ENCODE data around the gene OSBPL8. TPM values are rescaled to one million over a fixed set of nuclear protein-coding genes. Genes with fewer than 3 reads are reported as not detected.

OSBPL8 gene
- total and polyA plus RNA-seq, 2 of the 8 experiments (the other 6 are each of a cell fraction or from before 2014, with no cell fraction given): 10.9 to 81.1 TPM

GRCh38 chr12:76441016-76441415, 118.6 kb downstream of the OSBPL8 start:
- DNase-seq (ENCODE audit: low read depth in 1 of 2, low spot score in 2 of 2) (no peak), FAIRE-seq (no peak)
- no peaks in the 10 kb centered on the region for H3K23me2 ChIP-seq (ENCODE audit: low read depth, low read length)
- no peak overlapping the region for H4K8ac ChIP-seq (ENCODE audit: extremely low read depth, insufficient read depth, low read length)
- no peak overlapping the region for H4K5ac ChIP-seq (ENCODE audit: insufficient read length, low read depth, low read length)
- no peak overlapping the region for H2BK5ac ChIP-seq (ENCODE audit: low read depth, low read length)
- H3K14ac ChIP-seq (ENCODE audit: insufficient read length): no peak overlapping the region
- WGBS, 2 experiments (ENCODE audit: extremely low coverage in 1 of 2, insufficient coverage in 1 of 2, insufficient read length in 1 of 2, insufficient replicate concordance in 2 of 2, low coverage in 1 of 2, low lambda C conversion rate in 2 of 2, missing lambda C conversion rate in 1 of 2): 82% methylated on average over 3 of the region's 3 CpGs; no CpG with 5 or more reads in 1 of the 2 experiments
- no peaks in the 10 kb centered on the region for H3K36me3 ChIP-seq (ENCODE audit: control insufficient read depth in 2 of 4, insufficient read depth in 4 of 4, low read length in 3 of 4)
- no peak overlapping the region for H3K4me2 ChIP-seq (ENCODE audit: insufficient read depth in 1 of 2, low read depth in 2 of 2, low read length in 2 of 2)
- H2BK20ac ChIP-seq (ENCODE audit: low read length): no peak overlapping the region
- H2BK12ac ChIP-seq (ENCODE audit: low read depth, low read length): no peak overlapping the region
- TF ChIP-seq GABPA (IDR thresholded peaks at IDR 0.05; ENCODE audit: borderline replicate concordance, insufficient read depth, low read length) (no peak), TAF1 (IDR thresholded peaks at IDR 0.05; ENCODE audit: low read depth, low read length) (no peak), EZH2 (IDR thresholded peaks at IDR 0.05; ENCODE audit: low read depth, low read length, severe bottlenecking) (no peak), EP300 (IDR thresholded peaks at IDR 0.05; ENCODE audit: borderline replicate concordance in 1 of 2, low read depth in 2 of 2, low read length in 2 of 2) (no peak), PHF8 (conservative IDR thresholded peaks at IDR 0.05; ENCODE audit: low read depth, low read length) (no peak), KDM1A (IDR thresholded peaks at IDR 0.05; ENCODE audit: borderline replicate concordance, low read length) (no peak), POU5F1 (IDR thresholded peaks at IDR 0.05; ENCODE audit: low read depth, low read length) (no peak), MAX (IDR thresholded peaks at IDR 0.05) (no peak)
- TF ChIP-seq, protein P1, sequence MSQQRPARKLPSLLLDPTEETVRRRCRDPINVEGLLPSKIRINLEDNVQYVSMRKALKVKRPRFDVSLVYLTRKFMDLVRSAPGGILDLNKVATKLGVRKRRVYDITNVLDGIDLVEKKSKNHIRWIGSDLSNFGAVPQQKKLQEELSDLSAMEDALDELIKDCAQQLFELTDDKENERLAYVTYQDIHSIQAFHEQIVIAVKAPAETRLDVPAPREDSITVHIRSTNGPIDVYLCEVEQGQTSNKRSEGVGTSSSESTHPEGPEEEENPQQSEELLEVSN (IDR thresholded peaks at IDR 0.05): no peak
- POLR2A ChIA-PET (ENCODE audit: partially characterized antibody): no interaction called here
- no peak overlapping the region for H2AK5ac ChIP-seq (ENCODE audit: low read depth, low read length)
- no peaks in the 10 kb centered on the region; a peak in 1 of 4 replicates for H3K9me3 ChIP-seq (ENCODE audit: insufficient read depth in 2 of 2, low read depth in 1 of 2, low read length in 1 of 2)
- no peaks in the 10 kb centered on the region for H4K20me1 ChIP-seq (replicated peaks in 1 of 2; ENCODE audit: control insufficient read depth in 1 of 2, insufficient read depth in 2 of 2, low read length in 2 of 2)
- H3K56ac ChIP-seq (replicated peaks; ENCODE audit: insufficient read length, low read depth, low read length): no peak overlapping the region
- no peak overlapping the region for H3K27ac ChIP-seq (ENCODE audit: low read depth, low read length)
- H4K91ac ChIP-seq (replicated peaks; ENCODE audit: insufficient read length, low read length): no peak overlapping the region
- H3K27me3 ChIP-seq (replicated peaks in 1 of 4; ENCODE audit: control insufficient read depth in 3 of 4, extremely low read depth in 1 of 4, insufficient read depth in 3 of 4, low read length in 3 of 4): no peaks in the 10 kb centered on the region
- H3K4me3 ChIP-seq (ENCODE audit: extremely low read depth in 1 of 4, insufficient read depth in 2 of 4, low read depth in 3 of 4, low read length in 4 of 4): no peak overlapping the region
- no peak overlapping the region for H2BK120ac ChIP-seq (replicated peaks; ENCODE audit: low read depth, low read length)
- H2AFZ ChIP-seq (ENCODE audit: low read length): no peak overlapping the region
- H3K4ac ChIP-seq (replicated peaks; ENCODE audit: insufficient read length, low read depth, low read length): no peak overlapping the region
- no peak overlapping the region for H2BK15ac ChIP-seq (ENCODE audit: low read length)
- no peak overlapping the region for H3K9ac ChIP-seq (replicated peaks in 1 of 4; ENCODE audit: extremely low read depth in 1 of 4, low read depth in 3 of 4, low read length in 3 of 4)
- H3K79me2 ChIP-seq (ENCODE audit: control insufficient read depth in 1 of 2, insufficient read depth in 2 of 2, low read length in 2 of 2): peaks cover 0 to 6% of the 10 kb centered on the region in 2 experiments; a peak in 2 of 4 replicates
- no peak overlapping the region for H3K18ac ChIP-seq (ENCODE audit: extremely low read depth, low read length)
- no peaks in the 10 kb centered on the region for H3K79me1 ChIP-seq (ENCODE audit: low read depth, low read length)
- no peaks in the 10 kb centered on the region; a peak in 1 of 7 replicates for H3K4me1 ChIP-seq (replicated peaks in 1 of 4; ENCODE audit: control insufficient read depth in 3 of 4, insufficient read depth in 4 of 4, low read length in 3 of 4)
- CTCF ChIA-PET (ENCODE audit: partially characterized antibody): interaction anchor here (1.2 to 2.5 kb wide), 3 partner anchors 11 to 282 kb away, joined by 4 to 10 read pairs (median 7); no protein-coding TSS in a partner anchor
- H3K23ac ChIP-seq (ENCODE audit: insufficient read length): no peak overlapping the region

Data from H1 (cell line).